ENCODE measurements around the gene SLC6A17. TPM values are rescaled to one million over a fixed set of nuclear protein-coding genes. Genes with fewer than 3 reads are reported as not detected.

SLC6A17 gene
- total RNA-seq, 4 donors from 2014 or later: 0.42 to 1.8 (median 0.57) TPM

DNA sequence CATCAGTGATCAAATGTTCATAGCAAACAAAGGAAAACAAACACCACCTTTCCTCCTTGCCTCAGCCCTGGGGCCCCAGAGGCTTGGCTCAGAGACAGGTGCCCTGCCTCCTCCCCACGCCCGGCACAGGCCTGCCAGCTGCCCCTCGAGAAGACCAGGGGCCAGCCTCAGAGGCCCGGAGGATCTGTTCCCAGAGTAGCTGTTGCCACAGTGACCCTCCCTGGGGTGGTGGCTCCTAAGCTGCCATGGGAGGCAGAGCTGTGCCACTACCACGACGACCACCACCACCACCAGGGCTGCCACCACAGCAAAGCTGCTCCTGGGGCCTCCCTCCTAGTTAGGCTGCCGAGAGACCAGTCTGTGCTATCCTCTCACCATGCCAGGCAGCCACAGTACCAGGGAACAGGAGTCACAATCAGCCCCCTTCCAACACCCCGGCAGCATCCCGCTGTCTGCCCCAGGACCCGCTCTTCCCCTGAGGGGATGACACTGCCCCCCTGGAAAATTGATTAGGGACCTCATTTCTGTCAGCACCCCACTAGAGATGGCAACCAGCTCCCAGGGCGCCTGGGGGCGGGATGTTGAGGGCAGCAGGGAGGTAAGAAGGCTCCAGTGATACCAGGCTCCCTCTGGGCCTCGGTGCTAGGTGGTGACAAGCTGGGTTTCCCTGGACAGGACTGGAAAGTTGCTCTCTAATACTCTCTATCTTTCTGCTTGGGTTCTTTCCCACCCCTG lies 90.3 kb downstream of the SLC6A17 start:
- Histone ChIP-seq H3K9me3 (no peaks in the 10 kb centered on the region), H3K27me3 (no peaks in the 10 kb centered on the region), H3K36me3 (no peaks in the 10 kb centered on the region), H3K27ac (replicated peaks in 1 of 4) (no peak overlapping the region), H3K4me3 (no peak overlapping the region), H3K4me1 (peaks cover 0 to 12% (median 3%) of the 10 kb centered on the region in 4 donors)
- DNase-seq (ENCODE audit: extremely low spot score): no peak
- intact Hi-C loops (cut with DNase I): no loop called here
- TF ChIP-seq EP300 (IDR thresholded peaks at IDR 0.05) (no peak), POLR2AphosphoS5 (IDR thresholded peaks at IDR 0.05) (no peak), POLR2A (IDR thresholded peaks at IDR 0.05; ENCODE audit: low read depth) (no peak)
- TF ChIP-seq, protein P1, sequence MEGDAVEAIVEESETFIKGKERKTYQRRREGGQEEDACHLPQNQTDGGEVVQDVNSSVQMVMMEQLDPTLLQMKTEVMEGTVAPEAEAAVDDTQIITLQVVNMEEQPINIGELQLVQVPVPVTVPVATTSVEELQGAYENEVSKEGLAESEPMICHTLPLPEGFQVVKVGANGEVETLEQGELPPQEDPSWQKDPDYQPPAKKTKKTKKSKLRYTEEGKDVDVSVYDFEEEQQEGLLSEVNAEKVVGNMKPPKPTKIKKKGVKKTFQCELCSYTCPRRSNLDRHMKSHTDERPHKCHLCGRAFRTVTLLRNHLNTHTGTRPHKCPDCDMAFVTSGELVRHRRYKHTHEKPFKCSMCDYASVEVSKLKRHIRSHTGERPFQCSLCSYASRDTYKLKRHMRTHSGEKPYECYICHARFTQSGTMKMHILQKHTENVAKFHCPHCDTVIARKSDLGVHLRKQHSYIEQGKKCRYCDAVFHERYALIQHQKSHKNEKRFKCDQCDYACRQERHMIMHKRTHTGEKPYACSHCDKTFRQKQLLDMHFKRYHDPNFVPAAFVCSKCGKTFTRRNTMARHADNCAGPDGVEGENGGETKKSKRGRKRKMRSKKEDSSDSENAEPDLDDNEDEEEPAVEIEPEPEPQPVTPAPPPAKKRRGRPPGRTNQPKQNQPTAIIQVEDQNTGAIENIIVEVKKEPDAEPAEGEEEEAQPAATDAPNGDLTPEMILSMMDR (IDR thresholded peaks at IDR 0.05): no peak
- WGBS: 72% methylated on average over 6 of the region's 13 CpGs

DNA sequence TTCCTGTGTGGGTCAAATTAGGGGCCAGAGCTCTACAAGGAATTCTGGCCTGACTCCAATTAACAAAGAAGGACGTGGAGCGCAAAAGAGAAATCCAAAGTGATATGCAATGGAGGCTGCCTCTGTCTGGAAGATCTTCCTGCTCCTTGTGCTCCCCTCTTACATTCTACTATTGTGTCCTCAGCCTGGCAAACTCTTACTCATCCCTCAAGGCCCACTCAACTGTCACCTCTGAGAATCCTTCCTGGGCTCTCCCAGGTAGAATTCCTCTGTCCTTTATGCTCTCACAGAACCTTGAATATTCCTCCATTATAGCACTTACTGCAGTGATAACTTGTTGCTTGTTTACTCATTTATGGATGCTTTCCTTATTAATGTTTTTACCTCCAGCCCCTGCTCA lies 91.2 kb downstream of the SLC6A17 start:
- Histone ChIP-seq H3K9me3 (no peaks in the 10 kb centered on the region), H3K27me3 (no peaks in the 10 kb centered on the region), H3K4me1 (peaks cover 0 to 12% (median 2%) of the 10 kb centered on the region in 4 donors), H3K4me3 (no peak overlapping the region), H3K27ac (replicated peaks in 1 of 4) (no peak overlapping the region), H3K36me3 (no peaks in the 10 kb centered on the region)
- WGBS: 73% methylated on average over 2 of the region's 2 CpGs
- intact Hi-C loops (cut with DNase I): no loop called here
- TF ChIP-seq, protein P1 (IDR thresholded peaks at IDR 0.05): no peak
- no peak for TF ChIP-seq EP300 (IDR thresholded peaks at IDR 0.05)
- no peak for TF ChIP-seq POLR2AphosphoS5 (IDR thresholded peaks at IDR 0.05)
- TF ChIP-seq POLR2A (IDR thresholded peaks at IDR 0.05; ENCODE audit: low read depth): no peak
- no peak for DNase-seq (ENCODE audit: extremely low spot score)

DNA sequence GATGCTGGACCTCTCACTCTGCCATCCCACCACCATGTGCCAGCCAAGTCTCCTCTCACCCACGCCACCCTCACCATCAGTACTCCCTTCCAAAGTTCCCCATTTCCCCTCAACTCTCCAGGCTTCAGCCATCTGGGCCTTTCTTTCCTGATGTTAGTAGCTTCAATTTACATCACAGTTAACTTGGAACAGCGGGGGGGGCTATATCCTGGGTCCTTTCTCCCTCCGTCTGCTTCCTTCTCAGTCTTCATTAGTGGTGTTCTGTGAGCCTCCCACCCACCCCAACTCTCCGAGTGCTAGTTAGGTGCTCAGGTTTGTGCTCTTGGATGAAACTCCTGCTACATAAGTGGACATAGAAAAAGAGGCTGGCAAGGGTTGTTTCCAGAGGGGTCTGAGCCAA lies 91.8 kb downstream of the SLC6A17 start:
- Histone ChIP-seq H3K27me3 (no peaks in the 10 kb centered on the region), H3K27ac (replicated peaks in 1 of 4) (no peak overlapping the region), H3K9me3 (no peaks in the 10 kb centered on the region), H3K36me3 (no peaks in the 10 kb centered on the region), H3K4me3 (no peak overlapping the region), H3K4me1 (peaks cover 0 to 12% (median 2%) of the 10 kb centered on the region in 4 donors)
- DNase-seq (ENCODE audit: extremely low spot score): no peak
- 89% methylated on average over 4 of the region's 4 CpGs for WGBS
- TF ChIP-seq EP300 (IDR thresholded peaks at IDR 0.05) (no peak), POLR2AphosphoS5 (IDR thresholded peaks at IDR 0.05) (no peak), POLR2A (IDR thresholded peaks at IDR 0.05; ENCODE audit: low read depth) (no peak)
- TF ChIP-seq, protein P1 (IDR thresholded peaks at IDR 0.05): no peak
- intact Hi-C loops (cut with DNase I): no loop called here

DNA sequence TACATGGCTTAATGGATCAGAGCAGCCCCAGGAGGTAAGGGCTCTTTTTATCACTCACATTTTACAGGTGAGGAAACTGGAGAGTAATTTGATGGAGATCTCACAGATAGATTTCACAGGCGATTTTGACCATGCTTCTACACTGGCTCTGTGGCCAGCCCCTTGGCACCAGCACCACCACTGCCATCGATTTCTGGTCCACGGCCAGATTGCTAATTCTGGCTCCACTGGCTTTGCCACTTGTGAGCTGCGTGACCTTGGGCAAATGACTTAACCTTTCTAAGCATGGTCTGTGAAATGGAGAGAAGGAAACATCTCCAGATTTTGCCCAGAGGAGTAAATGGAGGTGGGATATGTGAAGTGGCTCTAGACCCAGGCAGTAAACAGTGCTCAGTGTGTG lies 92.4 kb downstream of the SLC6A17 start:
- 85% methylated on average over 4 of the region's 4 CpGs for WGBS
- intact Hi-C loops (cut with DNase I): no loop called here
- Histone ChIP-seq H3K36me3 (no peaks in the 10 kb centered on the region), H3K27me3 (no peaks in the 10 kb centered on the region), H3K4me1 (peaks cover 0 to 12% (median 2%) of the 10 kb centered on the region in 4 donors), H3K9me3 (no peaks in the 10 kb centered on the region), H3K27ac (replicated peaks in 1 of 4) (no peak overlapping the region), H3K4me3 (no peak overlapping the region)
- no peak for DNase-seq (ENCODE audit: extremely low spot score)
- TF ChIP-seq POLR2A (IDR thresholded peaks at IDR 0.05; ENCODE audit: low read depth) (no peak), POLR2AphosphoS5 (IDR thresholded peaks at IDR 0.05) (no peak), EP300 (IDR thresholded peaks at IDR 0.05) (no peak)
- TF ChIP-seq, protein P1 (IDR thresholded peaks at IDR 0.05): no peak

Data from esophagus muscularis mucosa (tissue), 4 donors.